ENCODE results near the gene TWNK.
A peak's percentile ranks its signal among the peaks of the same experiment; 100 is the strongest.

TWNK gene

GRCh38 chr10:100962351-100963080 is 24.8 kb upstream of the TWNK start:
- TF ChIP-seq, protein P1, sequence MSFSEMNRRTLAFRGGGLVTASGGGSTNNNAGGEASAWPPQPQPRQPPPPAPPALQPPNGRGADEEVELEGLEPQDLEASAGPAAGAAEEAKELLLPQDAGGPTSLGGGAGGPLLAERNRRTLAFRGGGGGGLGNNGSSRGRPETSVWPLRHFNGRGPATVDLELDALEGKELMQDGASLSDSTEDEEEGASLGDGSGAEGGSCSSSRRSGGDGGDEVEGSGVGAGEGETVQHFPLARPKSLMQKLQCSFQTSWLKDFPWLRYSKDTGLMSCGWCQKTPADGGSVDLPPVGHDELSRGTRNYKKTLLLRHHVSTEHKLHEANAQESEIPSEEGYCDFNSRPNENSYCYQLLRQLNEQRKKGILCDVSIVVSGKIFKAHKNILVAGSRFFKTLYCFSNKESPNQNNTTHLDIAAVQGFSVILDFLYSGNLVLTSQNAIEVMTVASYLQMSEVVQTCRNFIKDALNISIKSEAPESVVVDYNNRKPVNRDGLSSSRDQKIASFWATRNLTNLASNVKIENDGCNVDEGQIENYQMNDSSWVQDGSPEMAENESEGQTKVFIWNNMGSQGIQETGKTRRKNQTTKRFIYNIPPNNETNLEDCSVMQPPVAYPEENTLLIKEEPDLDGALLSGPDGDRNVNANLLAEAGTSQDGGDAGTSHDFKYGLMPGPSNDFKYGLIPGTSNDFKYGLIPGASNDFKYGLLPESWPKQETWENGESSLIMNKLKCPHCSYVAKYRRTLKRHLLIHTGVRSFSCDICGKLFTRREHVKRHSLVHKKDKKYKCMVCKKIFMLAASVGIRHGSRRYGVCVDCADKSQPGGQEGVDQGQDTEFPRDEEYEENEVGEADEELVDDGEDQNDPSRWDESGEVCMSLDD (tag by site-specific recombination; IDR thresholded peaks at IDR 0.05): no peak
- TF ChIP-seq ZNF600 (tag by site-specific recombination; IDR thresholded peaks at IDR 0.05): 0 out of 2 replicates have a peak, but pooled peaks have one; percentile 9
- Histone ChIP-seq H3K4me1 (ENCODE audit: control insufficient read depth, insufficient read depth, low read length) (peaks cover 9% of the 10 kb centered on the region; the same call in 1 of the 2 replicates), H3K27ac (ENCODE audit: extremely low read depth, low read depth, low read length) (no peak overlapping the region), H3K9me3 (ENCODE audit: control insufficient read depth, insufficient read depth, low read depth, low read length) (no peaks in the 10 kb centered on the region), H3K4me3 (ENCODE audit: low read depth, low read length) (no peak overlapping the region), H3K36me3 (ENCODE audit: control insufficient read depth in 2 of 2, insufficient read depth in 1 of 2, low read length in 2 of 2) (peaks cover 59 to 61% of the 10 kb centered on the region in 2 experiments)
- POLR2A ChIA-PET: no interaction called here
- CTCF ChIA-PET: interaction anchor here (0.8 to 1.6 kb wide), 4 partner anchors 11 to 56 kb away, joined by 3 to 4 read pairs (median 4); no protein-coding TSS in a partner anchor

DNA sequence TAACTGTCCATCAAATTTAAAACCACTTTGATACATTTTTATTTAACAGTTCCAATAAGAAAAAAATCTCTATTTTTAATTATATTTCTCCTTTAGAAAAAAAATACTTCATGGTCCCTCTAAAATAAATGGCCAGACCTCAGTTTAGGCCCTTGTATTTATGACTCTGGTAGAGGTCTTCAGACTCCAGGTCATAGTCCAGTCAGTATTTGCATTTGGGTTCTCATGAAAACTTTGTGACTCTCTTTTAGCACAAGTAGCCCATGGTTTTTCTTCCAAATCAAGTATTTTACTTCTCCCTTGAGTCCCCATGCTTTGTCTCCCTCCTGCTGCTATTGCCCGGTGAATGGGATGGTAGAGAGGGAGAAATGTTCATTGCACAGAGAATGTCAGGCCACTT is 23.5 kb upstream of the TWNK start:
- ChIA-PET POLR2A (no interaction called here), CTCF (interaction anchor here (1.0 kb wide), 1 partner anchor 50 kb away, joined by 5 read pairs; no protein-coding TSS in a partner anchor)
- Histone ChIP-seq H3K36me3 (ENCODE audit: control insufficient read depth in 2 of 2, insufficient read depth in 1 of 2, low read length in 2 of 2) (peaks cover 51 to 53% of the 10 kb centered on the region in 2 experiments), H3K4me3 (ENCODE audit: low read depth, low read length) (no peak overlapping the region), H3K4me1 (ENCODE audit: control insufficient read depth, insufficient read depth, low read length) (peaks cover 9% of the 10 kb centered on the region; the same call in 1 of the 2 replicates), H3K27ac (ENCODE audit: extremely low read depth, low read depth, low read length) (no peak overlapping the region), H3K9me3 (ENCODE audit: control insufficient read depth, insufficient read depth, low read depth, low read length) (no peaks in the 10 kb centered on the region)
- no peak for TF ChIP-seq ZNF2 (tag by site-specific recombination; IDR thresholded peaks at IDR 0.05)
- TF ChIP-seq ZNF362 (tag by site-specific recombination; IDR thresholded peaks at IDR 0.05): no peak
- no peak for TF ChIP-seq MZF1 (tag by site-specific recombination; IDR thresholded peaks at IDR 0.05; ENCODE audit: borderline replicate concordance)
- TF ChIP-seq HOXA7 (CRISPR knock-in tag; IDR thresholded peaks at IDR 0.05; ENCODE audit: borderline replicate concordance): no peak
- TF ChIP-seq, protein P2, sequence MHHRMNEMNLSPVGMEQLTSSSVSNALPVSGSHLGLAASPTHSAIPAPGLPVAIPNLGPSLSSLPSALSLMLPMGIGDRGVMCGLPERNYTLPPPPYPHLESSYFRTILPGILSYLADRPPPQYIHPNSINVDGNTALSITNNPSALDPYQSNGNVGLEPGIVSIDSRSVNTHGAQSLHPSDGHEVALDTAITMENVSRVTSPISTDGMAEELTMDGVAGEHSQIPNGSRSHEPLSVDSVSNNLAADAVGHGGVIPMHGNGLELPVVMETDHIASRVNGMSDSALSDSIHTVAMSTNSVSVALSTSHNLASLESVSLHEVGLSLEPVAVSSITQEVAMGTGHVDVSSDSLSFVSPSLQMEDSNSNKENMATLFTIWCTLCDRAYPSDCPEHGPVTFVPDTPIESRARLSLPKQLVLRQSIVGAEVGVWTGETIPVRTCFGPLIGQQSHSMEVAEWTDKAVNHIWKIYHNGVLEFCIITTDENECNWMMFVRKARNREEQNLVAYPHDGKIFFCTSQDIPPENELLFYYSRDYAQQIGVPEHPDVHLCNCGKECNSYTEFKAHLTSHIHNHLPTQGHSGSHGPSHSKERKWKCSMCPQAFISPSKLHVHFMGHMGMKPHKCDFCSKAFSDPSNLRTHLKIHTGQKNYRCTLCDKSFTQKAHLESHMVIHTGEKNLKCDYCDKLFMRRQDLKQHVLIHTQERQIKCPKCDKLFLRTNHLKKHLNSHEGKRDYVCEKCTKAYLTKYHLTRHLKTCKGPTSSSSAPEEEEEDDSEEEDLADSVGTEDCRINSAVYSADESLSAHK (tag by site-specific recombination; IDR thresholded peaks at IDR 0.05): no peak
- no peak for TF ChIP-seq WT1 (tag by site-specific recombination; IDR thresholded peaks at IDR 0.05)
- TF ChIP-seq, protein P3, sequence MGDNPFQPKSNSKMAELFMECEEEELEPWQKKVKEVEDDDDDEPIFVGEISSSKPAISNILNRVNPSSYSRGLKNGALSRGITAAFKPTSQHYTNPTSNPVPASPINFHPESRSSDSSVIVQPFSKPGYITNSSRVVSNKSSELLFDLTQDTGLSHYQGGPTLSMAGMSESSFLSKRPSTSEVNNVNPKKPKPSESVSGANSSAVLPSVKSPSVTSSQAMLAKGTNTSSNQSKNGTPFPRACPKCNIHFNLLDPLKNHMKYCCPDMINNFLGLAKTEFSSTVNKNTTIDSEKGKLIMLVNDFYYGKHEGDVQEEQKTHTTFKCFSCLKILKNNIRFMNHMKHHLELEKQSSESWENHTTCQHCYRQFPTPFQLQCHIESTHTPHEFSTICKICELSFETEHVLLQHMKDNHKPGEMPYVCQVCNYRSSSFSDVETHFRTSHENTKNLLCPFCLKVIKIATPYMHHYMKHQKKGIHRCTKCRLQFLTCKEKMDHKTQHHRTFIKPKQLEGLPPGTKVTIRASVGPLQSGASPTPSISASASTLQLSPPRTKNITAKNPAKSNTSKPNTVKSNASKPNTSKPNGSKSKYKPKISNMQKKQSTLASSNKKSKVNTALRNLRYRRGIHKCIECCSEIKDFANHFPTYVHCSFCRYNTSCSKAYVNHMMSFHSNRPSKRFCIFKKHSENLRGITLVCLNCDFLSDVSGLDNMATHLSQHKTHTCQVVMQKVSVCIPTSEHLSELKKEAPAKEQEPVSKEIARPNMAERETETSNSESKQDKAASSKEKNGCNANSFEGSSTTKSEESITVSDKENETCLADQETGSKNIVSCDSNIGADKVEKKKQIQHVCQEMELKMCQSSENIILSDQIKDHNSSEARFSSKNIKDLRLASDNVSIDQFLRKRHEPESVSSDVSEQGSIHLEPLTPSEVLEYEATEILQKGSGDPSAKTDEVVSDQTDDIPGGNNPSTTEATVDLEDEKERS (tag by site-specific recombination; IDR thresholded peaks at IDR 0.05): no peak
- TF ChIP-seq GLI2 (tag by site-specific recombination; IDR thresholded peaks at IDR 0.05; ENCODE audit: borderline replicate concordance, low read depth): no peak
- TF ChIP-seq ZNF837 (tag by site-specific recombination; IDR thresholded peaks at IDR 0.05): no peak
- TF ChIP-seq ZNF221 (tag by site-specific recombination; IDR thresholded peaks at IDR 0.05; ENCODE audit: borderline replicate concordance): no peak
- no peak for TF ChIP-seq ZNF843 (tag by site-specific recombination; IDR thresholded peaks at IDR 0.05)
- no peak for TF ChIP-seq ZNF473 (tag by site-specific recombination; IDR thresholded peaks at IDR 0.05)
